ENCODE measurements around the gene DENND2A.
"Not testable (repeated sequence)": the region's sequence is repeated elsewhere in the genome, so short reads cannot be mapped to it uniquely, and the experiment has no call there.

The DENND2A gene, protein sequence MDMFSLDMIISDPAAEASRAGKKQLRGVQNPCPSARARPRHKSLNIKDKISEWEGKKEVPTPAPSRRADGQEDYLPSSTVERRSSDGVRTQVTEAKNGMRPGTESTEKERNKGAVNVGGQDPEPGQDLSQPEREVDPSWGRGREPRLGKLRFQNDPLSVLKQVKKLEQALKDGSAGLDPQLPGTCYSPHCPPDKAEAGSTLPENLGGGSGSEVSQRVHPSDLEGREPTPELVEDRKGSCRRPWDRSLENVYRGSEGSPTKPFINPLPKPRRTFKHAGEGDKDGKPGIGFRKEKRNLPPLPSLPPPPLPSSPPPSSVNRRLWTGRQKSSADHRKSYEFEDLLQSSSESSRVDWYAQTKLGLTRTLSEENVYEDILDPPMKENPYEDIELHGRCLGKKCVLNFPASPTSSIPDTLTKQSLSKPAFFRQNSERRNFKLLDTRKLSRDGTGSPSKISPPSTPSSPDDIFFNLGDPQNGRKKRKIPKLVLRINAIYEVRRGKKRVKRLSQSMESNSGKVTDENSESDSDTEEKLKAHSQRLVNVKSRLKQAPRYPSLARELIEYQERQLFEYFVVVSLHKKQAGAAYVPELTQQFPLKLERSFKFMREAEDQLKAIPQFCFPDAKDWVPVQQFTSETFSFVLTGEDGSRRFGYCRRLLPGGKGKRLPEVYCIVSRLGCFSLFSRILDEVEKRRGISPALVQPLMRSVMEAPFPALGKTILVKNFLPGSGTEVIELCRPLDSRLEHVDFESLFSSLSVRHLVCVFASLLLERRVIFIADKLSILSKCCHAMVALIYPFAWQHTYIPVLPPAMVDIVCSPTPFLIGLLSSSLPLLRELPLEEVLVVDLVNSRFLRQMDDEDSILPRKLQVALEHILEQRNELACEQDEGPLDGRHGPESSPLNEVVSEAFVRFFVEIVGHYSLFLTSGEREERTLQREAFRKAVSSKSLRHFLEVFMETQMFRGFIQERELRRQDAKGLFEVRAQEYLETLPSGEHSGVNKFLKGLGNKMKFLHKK

GRCh38 chr7:140640727-140641523 is at the start of gene DENND2A:
Gene DENND2A, minus strand, starts transcription at chr7:140640813. Its CDS starts 38,416 bp downstream, at chr7:140602397.
- peak; percentile 64 for DNase-seq

- no peak for DNase-seq
Measured at GRCh38 chr7:140689199-140690152, 48.9 kb upstream of the DENND2A start.

- DNase-seq, result no peak
Measured at GRCh38 chr7:140688341-140688740, 47.7 kb upstream of the DENND2A start.

GRCh38 chr7:140686921-140687320 is 46.3 kb upstream of the DENND2A start:
- DNase-seq, result no peak

DNA sequence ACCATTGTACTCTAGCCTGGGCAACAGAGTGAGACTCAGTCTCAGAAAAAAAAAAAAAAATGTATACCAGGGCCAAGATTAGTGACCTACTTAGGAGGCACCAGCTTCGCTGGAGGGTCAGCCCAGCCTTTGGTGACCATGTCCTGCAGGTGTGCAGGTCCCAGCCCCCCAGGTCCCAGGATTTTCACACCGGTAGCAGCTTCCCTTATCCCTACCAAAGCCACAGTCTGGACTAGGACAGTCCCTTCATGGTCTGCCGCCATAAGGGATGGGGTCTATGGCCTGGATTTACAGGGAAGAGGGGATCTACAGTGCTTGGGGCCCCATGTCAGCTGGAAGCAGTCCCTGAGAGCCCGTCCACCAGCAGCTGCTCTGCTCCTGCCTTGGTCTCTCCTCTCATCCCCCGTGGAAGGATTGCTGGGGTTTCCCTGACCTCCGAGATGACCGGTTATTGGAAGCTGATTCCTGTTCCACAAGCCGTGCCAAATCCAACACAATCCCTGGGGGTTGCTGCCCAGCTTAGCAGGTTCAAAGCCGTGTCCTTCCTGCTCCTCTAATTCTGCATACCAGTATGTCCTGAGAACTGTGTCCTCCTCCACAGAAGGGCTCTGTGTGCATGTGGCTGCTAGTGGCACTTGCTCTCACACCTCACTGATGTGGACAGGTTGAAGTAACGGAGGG is 44.9 kb upstream of the DENND2A start:
- no peak for DNase-seq

DNA sequence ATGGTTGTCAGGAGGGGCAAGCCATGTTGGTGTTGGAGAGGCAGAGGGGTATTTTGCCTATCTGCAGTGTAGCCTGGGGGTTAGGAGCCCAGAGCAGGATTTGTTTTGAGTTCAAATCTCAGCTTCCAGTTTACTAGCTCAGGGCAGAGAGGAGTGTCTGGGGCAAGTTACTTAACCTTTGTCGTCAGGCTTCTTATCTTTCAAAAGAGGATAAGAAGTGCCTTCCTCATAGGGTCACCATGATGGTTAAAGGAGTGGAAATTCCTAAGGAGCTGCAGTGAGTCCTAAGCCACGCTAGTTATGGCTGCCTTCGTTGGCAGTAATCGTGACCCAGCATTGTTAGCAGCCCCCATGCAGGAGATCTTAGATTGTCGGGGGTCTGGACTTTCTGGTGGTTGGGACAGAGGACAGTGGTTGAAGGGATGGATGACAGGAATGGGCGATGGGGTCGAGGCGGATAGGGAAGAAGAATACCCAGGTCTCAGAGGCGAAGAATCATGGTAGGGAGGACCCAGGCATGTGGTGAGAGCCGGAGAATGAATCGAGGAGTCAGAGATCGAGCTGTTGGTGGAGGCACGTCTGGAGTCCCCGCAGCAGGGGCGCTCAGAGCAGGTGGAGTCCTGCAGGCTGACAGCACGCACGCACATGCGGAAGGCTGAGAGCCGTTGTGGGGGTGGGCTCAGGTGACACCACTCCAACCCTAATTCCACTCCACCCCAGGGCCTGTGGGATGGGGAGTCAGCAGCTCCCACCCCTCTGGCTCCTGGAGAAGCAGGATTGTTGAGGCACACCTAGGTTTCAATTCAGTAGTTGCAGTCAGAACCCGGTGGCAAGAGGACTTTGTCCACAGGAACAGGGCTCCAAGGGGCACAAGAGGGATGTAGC is 43.7 kb upstream of the DENND2A start:
- no peak for DNase-seq

- DNase-seq, result no peak
Measured at GRCh38 chr7:140683657-140684056, 43.0 kb upstream of the DENND2A start.

- no peak for DNase-seq
Measured at GRCh38 chr7:140681766-140682165, 41.2 kb upstream of the DENND2A start.

- DNase-seq, result no peak
Measured at GRCh38 chr7:140680886-140681285, 40.3 kb upstream of the DENND2A start.

DNA sequence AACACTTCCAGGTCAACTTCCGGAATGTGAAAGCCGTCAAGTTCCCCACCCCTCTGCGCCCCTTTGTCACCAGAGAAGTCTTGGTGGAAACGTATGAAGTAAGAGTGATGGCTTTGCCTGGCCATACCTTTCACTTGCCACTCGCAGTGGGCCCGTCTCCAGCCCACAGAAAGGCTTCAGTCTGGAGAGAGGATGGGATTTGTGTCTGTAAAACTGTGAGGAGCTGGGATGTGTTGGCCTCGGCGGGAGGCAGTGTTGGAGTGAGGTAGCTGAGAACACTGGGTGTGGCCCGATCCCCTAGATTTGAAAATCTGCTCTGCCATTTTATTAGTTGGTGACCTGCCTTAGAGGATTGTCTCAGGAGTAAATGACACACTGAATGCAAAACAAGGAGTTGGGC is 38.6 kb upstream of the DENND2A start:
- no peak for DNase-seq

DNA sequence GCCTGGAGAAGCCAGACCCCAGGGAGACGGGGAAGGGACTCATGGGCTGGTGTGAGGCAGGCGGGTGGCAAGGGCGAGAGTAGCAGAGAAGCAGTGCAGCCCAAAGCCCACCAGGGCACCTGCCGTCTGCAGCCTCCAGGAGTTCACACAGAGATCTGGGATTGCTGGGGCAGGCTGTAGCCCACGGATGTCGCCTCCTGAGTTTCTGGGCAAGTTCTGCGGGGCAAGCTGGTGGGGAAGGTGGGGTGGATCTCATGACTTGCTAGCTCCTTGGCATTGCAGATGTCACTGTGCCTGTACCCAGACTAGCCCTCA is 38.2 kb upstream of the DENND2A start:
- no peak for DNase-seq

DNA sequence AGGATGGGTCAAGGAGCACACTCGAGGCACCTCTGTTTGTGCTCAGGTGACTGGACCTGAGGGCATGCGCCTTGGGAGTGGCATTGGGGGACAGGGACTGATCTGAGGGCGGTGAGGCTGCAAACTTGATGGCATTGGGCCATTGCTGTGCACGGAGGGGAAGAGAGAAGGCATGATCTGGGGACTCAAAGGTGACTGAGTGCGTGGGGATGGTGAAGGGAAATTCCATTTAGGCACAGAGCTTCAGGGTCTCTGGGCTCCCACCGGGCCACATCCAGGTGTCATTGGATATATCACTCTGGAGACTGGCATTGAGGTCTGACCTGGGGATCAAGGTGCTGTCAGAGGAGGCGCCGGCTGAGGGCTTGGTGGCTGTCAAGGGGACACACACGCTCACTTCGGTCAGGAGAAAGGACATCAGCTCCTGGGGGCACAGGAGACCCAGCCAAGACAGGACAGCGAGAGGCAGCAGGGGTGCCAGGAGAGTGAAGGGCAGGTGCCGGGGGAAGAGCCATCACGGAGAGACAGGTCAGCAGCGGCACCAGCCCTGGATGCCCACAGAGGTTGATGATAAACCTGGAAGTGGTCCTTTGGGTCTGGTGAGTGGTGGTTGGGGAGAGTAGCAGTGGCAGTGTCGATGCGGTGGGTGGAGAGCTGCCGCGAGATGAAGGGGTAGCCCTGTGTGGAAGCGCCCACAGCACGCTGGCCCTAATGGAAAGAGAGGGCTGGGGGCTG is 37.6 kb upstream of the DENND2A start:
- DNase-seq, result no peak

DNA sequence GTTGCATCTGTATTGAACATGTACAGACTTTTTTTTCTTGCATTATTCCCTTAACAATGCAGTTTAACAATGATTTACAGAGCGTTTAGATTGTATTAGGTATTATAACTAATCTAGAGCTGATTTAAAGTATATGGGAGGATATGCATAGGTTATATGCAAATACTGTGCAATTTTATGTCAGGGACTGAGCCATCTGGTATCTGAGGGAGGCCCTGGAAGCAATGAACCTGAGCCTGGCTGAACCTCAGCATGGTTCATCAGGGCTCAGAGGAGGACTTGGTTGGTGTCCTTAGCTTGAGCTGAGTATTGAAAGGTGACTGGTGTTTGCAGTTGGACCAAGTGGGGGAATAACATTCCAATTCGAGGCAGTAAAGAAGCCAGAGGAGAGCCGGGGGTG is 36.9 kb upstream of the DENND2A start:
- DNase-seq, result no peak

- not testable (repeated sequence) for DNase-seq
Measured at GRCh38 chr7:140676956-140677355, 36.3 kb upstream of the DENND2A start.

GRCh38 chr7:140676306-140676705 is 35.7 kb upstream of the DENND2A start:
- DNase-seq, result no peak

- DNase-seq, result no peak
Measured at GRCh38 chr7:140675726-140676125, 35.1 kb upstream of the DENND2A start.

- no peak for DNase-seq
Measured at GRCh38 chr7:140674899-140675701, 34.5 kb upstream of the DENND2A start.

DNA sequence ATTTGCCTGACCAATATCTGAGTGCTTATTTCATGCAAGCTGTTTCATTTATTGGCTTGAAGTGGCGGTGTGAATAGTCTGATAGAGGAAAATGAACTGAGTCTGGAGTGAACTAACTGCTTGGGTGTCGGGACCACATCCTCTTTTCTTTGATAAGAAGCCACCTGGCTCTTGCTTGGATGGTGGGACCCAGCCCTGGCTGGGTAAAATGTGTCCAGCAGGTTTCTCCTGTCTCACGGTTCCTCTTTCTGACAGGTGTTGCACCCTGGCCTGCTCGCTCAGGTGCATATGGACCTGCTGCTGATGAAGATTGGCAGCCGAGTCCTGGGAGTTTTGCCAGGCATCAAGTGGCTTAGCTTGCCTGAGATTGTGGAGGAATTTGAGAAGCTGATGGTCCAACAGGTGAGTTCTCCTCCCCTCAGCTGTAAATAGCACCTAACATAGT is 33.8 kb upstream of the DENND2A start:
- no peak for DNase-seq
